Gastroesophageal sphincter (tissue), 3 donors: ENCODE results near the gene EXOSC3.

Source experiments
- POLR2A ChIP-seq, 2 donors: fragments of 450-650 bp; IDR thresholded peaks; one replicate each; pipeline ENCODE4 v1.6.1; 2017; ENCODE audit warnings: antibody characterized with exemption in 2 of 2, mild to moderate bottlenecking in 2 of 2, moderate library complexity in 1 of 2
- TF ChIP-seq, protein P1 (sequence below), 4 experiments: fragments of 200-600 bp in 2 of 4; fragments of 450-650 bp in 2 of 4; sonication (generic) in 1 of 4; IDR thresholded peaks; one replicate each; pipeline ENCODE4 v1.5.1; 2017 to 2019; ENCODE audit warnings: antibody characterized with exemption in 4 of 4, mild to moderate bottlenecking in 2 of 4, moderate library complexity in 2 of 4

DNA sequence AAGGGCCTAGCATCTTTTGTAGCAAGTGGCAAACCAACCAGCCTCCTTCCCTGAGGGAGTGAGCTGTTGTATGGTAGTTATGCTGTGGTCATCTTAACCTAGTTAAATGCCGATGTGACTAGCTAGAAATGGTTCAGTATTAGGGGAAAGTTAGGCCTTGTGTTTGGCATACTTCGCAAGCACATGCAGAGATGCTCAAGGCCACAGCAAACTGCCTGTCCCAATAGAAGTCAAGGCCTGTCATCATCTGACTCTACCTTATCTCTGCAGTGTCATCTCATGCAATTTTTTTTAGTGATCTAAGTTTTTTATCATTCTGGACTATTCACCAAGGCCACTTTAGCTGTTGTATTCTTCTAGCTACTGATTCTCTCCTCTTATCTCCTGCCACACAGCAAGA lies 5.2 kb upstream of the EXOSC3 start:
- TF ChIP-seq POLR2A (IDR thresholded peaks at IDR 0.05) = no peak
- TF ChIP-seq, protein P1, sequence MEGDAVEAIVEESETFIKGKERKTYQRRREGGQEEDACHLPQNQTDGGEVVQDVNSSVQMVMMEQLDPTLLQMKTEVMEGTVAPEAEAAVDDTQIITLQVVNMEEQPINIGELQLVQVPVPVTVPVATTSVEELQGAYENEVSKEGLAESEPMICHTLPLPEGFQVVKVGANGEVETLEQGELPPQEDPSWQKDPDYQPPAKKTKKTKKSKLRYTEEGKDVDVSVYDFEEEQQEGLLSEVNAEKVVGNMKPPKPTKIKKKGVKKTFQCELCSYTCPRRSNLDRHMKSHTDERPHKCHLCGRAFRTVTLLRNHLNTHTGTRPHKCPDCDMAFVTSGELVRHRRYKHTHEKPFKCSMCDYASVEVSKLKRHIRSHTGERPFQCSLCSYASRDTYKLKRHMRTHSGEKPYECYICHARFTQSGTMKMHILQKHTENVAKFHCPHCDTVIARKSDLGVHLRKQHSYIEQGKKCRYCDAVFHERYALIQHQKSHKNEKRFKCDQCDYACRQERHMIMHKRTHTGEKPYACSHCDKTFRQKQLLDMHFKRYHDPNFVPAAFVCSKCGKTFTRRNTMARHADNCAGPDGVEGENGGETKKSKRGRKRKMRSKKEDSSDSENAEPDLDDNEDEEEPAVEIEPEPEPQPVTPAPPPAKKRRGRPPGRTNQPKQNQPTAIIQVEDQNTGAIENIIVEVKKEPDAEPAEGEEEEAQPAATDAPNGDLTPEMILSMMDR (IDR thresholded peaks at IDR 0.05) = no peak
